ENCODE measurements around the gene LRP1. TPM values are rescaled to one million over a fixed set of nuclear protein-coding genes. Genes with fewer than 3 reads are reported as not detected.

LRP1 gene
- total RNA-seq, 1 experiment from 2014 or later = 14.7 TPM

DNA sequence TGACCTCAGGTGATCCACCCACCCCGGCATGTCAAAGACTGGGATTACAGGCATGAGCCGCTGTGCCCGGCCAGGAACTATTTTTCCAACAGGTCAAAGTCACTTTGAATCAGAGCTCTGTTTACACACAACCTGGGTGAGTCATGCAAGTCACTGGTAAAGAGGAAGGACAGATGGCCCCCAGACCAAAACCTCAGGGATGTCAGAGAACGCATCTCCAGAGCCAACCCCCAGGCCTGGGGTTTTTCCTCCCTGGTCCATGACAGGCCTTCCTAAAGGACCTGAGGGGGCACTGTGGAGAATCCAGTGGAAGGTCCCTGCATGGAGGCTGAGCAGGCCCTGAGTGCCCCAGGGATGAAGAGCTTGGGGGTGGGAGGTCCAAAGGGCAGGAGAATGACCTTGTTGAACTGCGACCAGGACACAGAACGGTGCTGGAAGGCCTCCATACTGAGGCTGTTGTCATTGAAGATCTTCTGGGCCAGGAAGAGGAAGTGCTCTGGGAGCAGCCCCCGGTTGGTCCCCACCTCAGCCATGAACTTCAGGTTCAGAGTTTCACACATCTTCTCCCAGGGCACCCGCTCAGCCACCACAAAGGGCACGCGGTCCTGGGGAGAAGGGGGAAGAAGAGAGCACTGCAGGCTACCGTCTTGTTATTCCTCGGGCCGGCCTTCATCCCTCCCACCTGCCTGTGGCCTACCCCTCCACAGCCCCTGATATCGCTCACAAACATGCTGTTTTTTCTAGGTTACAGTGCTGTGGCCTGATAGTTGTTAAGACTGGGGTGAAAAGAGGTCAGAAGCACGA lies 26.2 kb upstream of the LRP1 start:
- H3K79me2 ChIP-seq (ENCODE audit: low read length) = no peaks in the 10 kb centered on the region
- H3K4me1 ChIP-seq (ENCODE audit: insufficient read depth, low read length) = peaks cover 19% of the 10 kb centered on the region
- no peaks in the 10 kb centered on the region for H3F3A ChIP-seq (ENCODE audit: low read length, unreplicated experiment)
- no peaks in the 10 kb centered on the region for H3K9me2 ChIP-seq (replicated peaks; ENCODE audit: low read length)
- no peak overlapping the region for H3K9ac ChIP-seq (ENCODE audit: low read length)
- H3K9me3 ChIP-seq (ENCODE audit: low read length) = no peaks in the 10 kb centered on the region
- no peak overlapping the region for H2AFZ ChIP-seq (ENCODE audit: low read length)
- no peak overlapping the region for H3K4me2 ChIP-seq (ENCODE audit: low read length)
- no peak overlapping the region for H3K27ac ChIP-seq (ENCODE audit: low read length)
- no TSS peak for BruUV-seq (replicated peaks)
- ChIA-PET CTCF (interaction anchor here (0.6 to 1.0 kb wide), 2 partner anchors 10 to 29 kb away, joined by 5 to 6 read pairs; no protein-coding TSS in a partner anchor), POLR2A (ENCODE audit: unreplicated experiment) (no interaction called here)
- DNase-seq (peak; percentile 66), ATAC-seq (peak; percentile 71)
- TF ChIP-seq EZH2phosphoT487 (IDR thresholded peaks at IDR 0.05; ENCODE audit: borderline replicate concordance, low read length) (no peak), EZH2 (IDR thresholded peaks at IDR 0.05; ENCODE audit: low read length, unreplicated experiment) (no peak)
- TF ChIP-seq, protein P1, sequence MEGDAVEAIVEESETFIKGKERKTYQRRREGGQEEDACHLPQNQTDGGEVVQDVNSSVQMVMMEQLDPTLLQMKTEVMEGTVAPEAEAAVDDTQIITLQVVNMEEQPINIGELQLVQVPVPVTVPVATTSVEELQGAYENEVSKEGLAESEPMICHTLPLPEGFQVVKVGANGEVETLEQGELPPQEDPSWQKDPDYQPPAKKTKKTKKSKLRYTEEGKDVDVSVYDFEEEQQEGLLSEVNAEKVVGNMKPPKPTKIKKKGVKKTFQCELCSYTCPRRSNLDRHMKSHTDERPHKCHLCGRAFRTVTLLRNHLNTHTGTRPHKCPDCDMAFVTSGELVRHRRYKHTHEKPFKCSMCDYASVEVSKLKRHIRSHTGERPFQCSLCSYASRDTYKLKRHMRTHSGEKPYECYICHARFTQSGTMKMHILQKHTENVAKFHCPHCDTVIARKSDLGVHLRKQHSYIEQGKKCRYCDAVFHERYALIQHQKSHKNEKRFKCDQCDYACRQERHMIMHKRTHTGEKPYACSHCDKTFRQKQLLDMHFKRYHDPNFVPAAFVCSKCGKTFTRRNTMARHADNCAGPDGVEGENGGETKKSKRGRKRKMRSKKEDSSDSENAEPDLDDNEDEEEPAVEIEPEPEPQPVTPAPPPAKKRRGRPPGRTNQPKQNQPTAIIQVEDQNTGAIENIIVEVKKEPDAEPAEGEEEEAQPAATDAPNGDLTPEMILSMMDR (conservative IDR thresholded peaks at IDR 0.05; ENCODE audit: low read depth, low read length) = 0 out of 2 replicates have a peak, but pooled peaks have one; percentile 14
- H3K27me3 ChIP-seq (ENCODE audit: low read length) = no peaks in the 10 kb centered on the region
- H4K20me1 ChIP-seq (ENCODE audit: low read length) = no peaks in the 10 kb centered on the region
- H3K36me3 ChIP-seq (ENCODE audit: low read depth, low read length) = no peaks in the 10 kb centered on the region
- H3K4me3 ChIP-seq (ENCODE audit: low read length) = no peak overlapping the region
- intact Hi-C loops (cut with micrococcal nuclease) = no loop called here

DNA sequence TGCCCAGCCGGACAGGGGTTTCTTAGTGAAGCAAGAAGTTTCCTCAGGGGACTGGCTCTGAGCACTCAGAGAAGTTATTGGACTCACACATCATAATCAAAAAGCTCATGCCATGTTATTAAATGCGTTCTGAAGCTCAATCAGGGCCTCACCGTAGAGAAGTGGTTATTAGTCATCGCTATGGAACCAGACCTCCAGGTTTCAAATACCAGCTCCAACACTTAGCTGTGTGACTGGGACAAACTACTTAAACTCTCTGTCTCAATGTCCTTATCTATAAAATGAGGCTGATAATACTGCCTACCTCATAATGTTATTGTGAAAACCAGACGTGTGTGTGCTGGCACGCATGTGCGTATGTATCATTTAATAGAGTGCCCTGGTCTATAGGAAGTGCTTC lies 24.4 kb upstream of the LRP1 start:
- H3F3A ChIP-seq (ENCODE audit: low read length, unreplicated experiment) = no peaks in the 10 kb centered on the region
- CTCF ChIA-PET = no interaction called here

More for the DNA sequence above, 24.4 kb upstream of the LRP1 start:
- Histone ChIP-seq H3K4me2 (ENCODE audit: low read length) (no peak overlapping the region), H3K9ac (ENCODE audit: low read length) (no peak overlapping the region), H3K36me3 (ENCODE audit: low read depth, low read length) (no peaks in the 10 kb centered on the region), H3K9me3 (ENCODE audit: low read length) (no peaks in the 10 kb centered on the region), H3K4me3 (ENCODE audit: low read length) (no peak overlapping the region), H3K27me3 (ENCODE audit: low read length) (no peaks in the 10 kb centered on the region), H3K4me1 (ENCODE audit: insufficient read depth, low read length) (peaks cover 16% of the 10 kb centered on the region), H2AFZ (ENCODE audit: low read length) (no peak overlapping the region), H3K9me2 (replicated peaks; ENCODE audit: low read length) (no peaks in the 10 kb centered on the region), H4K20me1 (ENCODE audit: low read length) (no peaks in the 10 kb centered on the region), H3K79me2 (ENCODE audit: low read length) (no peaks in the 10 kb centered on the region), H3K27ac (ENCODE audit: low read length) (no peak overlapping the region)
- TF ChIP-seq, protein P1 (conservative IDR thresholded peaks at IDR 0.05; ENCODE audit: low read depth, low read length) = no peak
- no peak for TF ChIP-seq EZH2 (IDR thresholded peaks at IDR 0.05; ENCODE audit: low read length, unreplicated experiment)
- DNase-seq = no peak
- POLR2A ChIA-PET (ENCODE audit: unreplicated experiment) = no interaction called here
- intact Hi-C loops (cut with micrococcal nuclease) = no loop called here
- ATAC-seq = no peak
- no TSS peak for BruUV-seq (replicated peaks)
